H9 (cell line): Measurements from ENCODE around the gene KIF5A. TPM values are rescaled to one million over a fixed set of nuclear protein-coding genes. Genes with fewer than 3 reads are reported as not detected.

ENCODE experiments used
- DNase-seq: peaks from one replicate; pipeline ENCODE4 v3.0.0-alpha.2; 2017
- H2AFZ ChIP-seq: one replicate; pipeline ENCODE4 v1.6.1; 2013; ENCODE audit warnings: mild to moderate bottlenecking, low read length, control low read depth, moderate library complexity
- H2AK5ac ChIP-seq: 2 replicates; pipeline ENCODE4 v1.6.1; 2013; ENCODE audit warnings: low read length, control low read depth, mixed read lengths; ENCODE audit not compliant: insufficient read length
- H2BK120ac ChIP-seq: one replicate; pipeline ENCODE4 v1.6.1; 2013; ENCODE audit warnings: low read depth, mild to moderate bottlenecking, low read length, control low read depth, inconsistent platforms; ENCODE audit not compliant: poor library complexity, severe bottlenecking
- H2BK12ac ChIP-seq: 2 replicates; pipeline ENCODE4 v1.6.1; 2013; ENCODE audit warnings: low read length, control low read depth, mixed read lengths, low read depth; ENCODE audit not compliant: insufficient read length
- H2BK15ac ChIP-seq: 2 replicates; pipeline ENCODE4 v1.6.1; 2013; ENCODE audit warnings: low read depth, low read length, control low read depth
- H2BK20ac ChIP-seq: one replicate; pipeline ENCODE4 v1.6.1; 2013; ENCODE audit warnings: low read depth, mild to moderate bottlenecking, low read length, control low read depth, inconsistent platforms; ENCODE audit not compliant: poor library complexity, severe bottlenecking
- H2BK5ac ChIP-seq: 2 replicates; pipeline ENCODE4 v1.6.1; 2013; ENCODE audit warnings: low read length, control low read depth, mixed read lengths; ENCODE audit not compliant: insufficient read length
- H3K14ac ChIP-seq: 2 replicates; pipeline ENCODE4 v1.6.1; 2013; ENCODE audit warnings: low read length, control low read depth; ENCODE audit not compliant: insufficient read depth
- H3K18ac ChIP-seq: 2 replicates; pipeline ENCODE4 v1.6.1; 2013; ENCODE audit warnings: low read depth, mild to moderate bottlenecking, mixed read lengths, low read length, control low read depth; ENCODE audit not compliant: insufficient read length
- H3K23ac ChIP-seq: 2 replicates; pipeline ENCODE4 v1.6.1; 2013; ENCODE audit warnings: low read length, control low read depth, mixed read lengths, low read depth; ENCODE audit not compliant: insufficient read length
- H3K23me2 ChIP-seq: 2 replicates; pipeline ENCODE4 v1.6.1; 2013; ENCODE audit warnings: low read depth, mild to moderate bottlenecking, mixed read lengths, low read length, control low read depth; ENCODE audit not compliant: insufficient read length, poor library complexity, severe bottlenecking
- H3K27ac ChIP-seq: 2 replicates; pipeline ENCODE4 v1.5.1; 2013; ENCODE audit warnings: low read length, control low read depth, mixed read lengths, low read depth; ENCODE audit not compliant: insufficient read length
- H3K27me3 ChIP-seq: 2 replicates; pipeline ENCODE4 v1.6.1; 2013; ENCODE audit warnings: low read length, control low read depth, inconsistent platforms; ENCODE audit not compliant: insufficient read depth
- H3K4ac ChIP-seq: 2 replicates; pipeline ENCODE4 v1.6.1; 2013; ENCODE audit warnings: low read depth, mild to moderate bottlenecking, control low read depth, inconsistent platforms, low read length, moderate library complexity
- H3K4me1 ChIP-seq: 2 replicates; pipeline ENCODE4 v1.6.1; 2013; ENCODE audit warnings: low read length, control low read depth, inconsistent platforms; ENCODE audit not compliant: insufficient read depth
- H3K4me2 ChIP-seq: 2 replicates; pipeline ENCODE4 v1.6.1; 2013; ENCODE audit warnings: low read length, control low read depth, mixed read lengths; ENCODE audit not compliant: insufficient read length, insufficient read depth
- H3K56ac ChIP-seq: 2 replicates; pipeline ENCODE4 v1.6.1; 2013; ENCODE audit warnings: low read depth, mild to moderate bottlenecking, mixed read lengths, low read length, control low read depth; ENCODE audit not compliant: insufficient read length
- H3K79me1 ChIP-seq: 2 replicates; pipeline ENCODE4 v1.6.1; 2013; ENCODE audit warnings: low read depth, mild to moderate bottlenecking, moderate library complexity, low read length, control low read depth, inconsistent platforms; ENCODE audit not compliant: insufficient read depth, poor library complexity, severe bottlenecking
- H3K79me2 ChIP-seq: 2 replicates; pipeline ENCODE4 v1.6.1; 2013; ENCODE audit warnings: low read length, control low read depth, inconsistent platforms; ENCODE audit not compliant: insufficient read depth
- H3K9ac ChIP-seq: 2 replicates; pipeline ENCODE4 v1.6.1; 2013; ENCODE audit warnings: low read length, control low read depth, mixed read lengths; ENCODE audit not compliant: insufficient read length; ENCODE audit errors: extremely low read depth
- H3K9me3 ChIP-seq: one replicate; pipeline ENCODE4 v1.6.1; 2013; ENCODE audit warnings: low read depth, low read length, inconsistent platforms; ENCODE audit not compliant: control insufficient read depth
- H3T11ph ChIP-seq: one replicate; pipeline ENCODE4 v1.6.1; 2013; ENCODE audit warnings: mild to moderate bottlenecking, low read length, control low read depth, inconsistent platforms
- H4K20me1 ChIP-seq: one replicate; pipeline ENCODE4 v1.6.1; 2013; ENCODE audit not compliant: control insufficient read depth, insufficient read length, insufficient read depth
- H4K5ac ChIP-seq: 2 replicates; pipeline ENCODE4 v1.6.1; 2013; ENCODE audit warnings: low read depth, mild to moderate bottlenecking, mixed read lengths, low read length, control low read depth; ENCODE audit not compliant: insufficient read length
- H4K8ac ChIP-seq: replicated peaks from 2 replicates; pipeline ENCODE4 v1.6.1; 2013; ENCODE audit warnings: low read length, control low read depth, mixed read lengths, low read depth; ENCODE audit not compliant: insufficient read length
- H4K91ac ChIP-seq: 2 replicates; pipeline ENCODE4 v1.6.1; 2013; ENCODE audit warnings: low read depth, mild to moderate bottlenecking, moderate library complexity, mixed read lengths, low read length, control low read depth; ENCODE audit not compliant: insufficient read length
- H3K27ac Mint-ChIP-seq, 3 experiments: 2 replicates in 2 of 3; 3 replicates in 1 of 3; pipeline ENCODE4 v1.8.0; 2020 to 2021; ENCODE audit warnings: mixed read lengths in 3 of 3, mild to moderate bottlenecking in 1 of 3, moderate library complexity in 1 of 3
- H3K27me3 Mint-ChIP-seq: 2 replicates; pipeline ENCODE4 v1.8.0; 2021; ENCODE audit warnings: low read depth, mild to moderate bottlenecking, moderate library complexity, mixed read lengths
- H3K36me3 Mint-ChIP-seq, 3 experiments: 2 replicates in 2 of 3; 3 replicates in 1 of 3; pipeline ENCODE4 v1.8.0; 2020 to 2021; ENCODE audit warnings: low read depth in 3 of 3, mixed read lengths in 3 of 3; ENCODE audit not compliant: insufficient read depth in 1 of 3
- H3K4me1 Mint-ChIP-seq, 2 experiments: 2 replicates each; pipeline ENCODE4 v1.8.0; 2020; ENCODE audit warnings: mixed read lengths in 2 of 2
- H3K4me3 Mint-ChIP-seq, 2 experiments: 2 replicates in 1 of 2; 3 replicates in 1 of 2; pipeline ENCODE4 v1.8.0; 2020 to 2021; ENCODE audit warnings: mild to moderate bottlenecking in 2 of 2, mixed read lengths in 2 of 2, moderate library complexity in 1 of 2
- H3K9me3 Mint-ChIP-seq, 2 experiments: 2 replicates in 1 of 2; 3 replicates in 1 of 2; pipeline ENCODE4 v1.8.0; 2020; ENCODE audit warnings: mild to moderate bottlenecking in 2 of 2, mixed read lengths in 2 of 2, moderate library complexity in 1 of 2
- WGBS: extraction: QIAGEN DNeasy Blood & Tissue Kit; methylation state at CpG from one replicate; pipeline ENCODE4 v1.1.7; 2013; ENCODE audit warnings: missing lambda C conversion rate, low lambda C conversion rate, mixed read lengths; ENCODE audit not compliant: insufficient read length; ENCODE audit errors: extremely low coverage; 5-methylcytosine and 5-hydroxymethylcytosine counted together
- total RNA-seq: library from RNA; stranded (reverse); gene quantifications from 2 replicates; pipeline ENCODE4 v1.2.1, GENCODE V29; 2021
- TF ChIP-seq, protein P1 (sequence below): fragments of 200-600 bp; sonication (generic); conservative IDR thresholded peaks from 3 replicates; pipeline ENCODE4 v1.8.0; 2021; ENCODE audit warnings: antibody characterized with exemption, mild to moderate bottlenecking

The KIF5A gene
- total RNA-seq, 1 experiment from 2014 or later: 18.5 TPM

DNA sequence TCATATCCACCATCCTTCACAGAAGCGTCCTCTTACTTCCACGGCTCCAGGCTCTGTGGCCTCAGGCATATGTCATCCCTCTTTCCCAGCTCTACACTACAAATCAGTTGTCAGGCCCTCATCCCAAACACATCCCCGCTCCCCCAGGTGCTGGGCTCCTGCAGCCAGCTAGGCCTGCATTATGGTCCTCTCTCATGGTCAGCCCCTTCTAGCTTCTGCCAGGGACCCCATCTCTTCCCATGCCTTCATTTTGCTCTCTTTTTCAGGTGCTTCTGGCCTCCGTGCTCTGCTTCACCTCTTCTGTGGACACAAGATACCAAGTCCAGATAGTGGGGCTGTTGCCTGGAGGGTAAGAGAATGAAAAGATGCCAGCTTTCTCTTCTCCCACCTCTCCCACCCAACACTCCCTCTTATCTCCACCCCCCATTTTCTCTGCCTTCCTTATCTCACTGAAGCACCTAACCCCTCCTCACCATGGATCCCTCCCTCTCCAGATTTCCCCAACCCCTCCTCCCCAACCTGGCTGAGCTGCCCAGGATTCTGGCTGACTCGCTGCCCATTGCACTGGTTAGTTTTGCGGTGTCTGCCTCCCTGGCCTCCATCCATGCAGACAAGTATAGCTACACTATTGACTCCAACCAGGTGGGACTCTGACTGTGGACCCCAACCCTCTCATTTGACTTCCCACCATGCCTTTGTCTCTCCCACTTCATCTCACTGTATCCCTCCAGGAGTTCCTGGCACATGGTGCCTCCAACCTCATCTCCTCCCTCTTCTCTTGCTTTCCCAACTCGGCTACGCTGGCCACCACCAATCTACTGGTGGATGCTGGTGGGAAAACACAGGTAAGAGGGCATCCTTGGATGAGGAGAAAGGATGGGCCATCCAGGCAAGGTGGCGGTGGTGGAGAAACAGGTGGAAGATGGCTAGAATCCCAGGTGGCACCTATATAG, 72.7 kb downstream of the KIF5A start:
- H3K4me2 ChIP-seq: peak overlapping the region; percentile 75
- no peak overlapping the region for H3K18ac ChIP-seq
- TF ChIP-seq, protein P1, sequence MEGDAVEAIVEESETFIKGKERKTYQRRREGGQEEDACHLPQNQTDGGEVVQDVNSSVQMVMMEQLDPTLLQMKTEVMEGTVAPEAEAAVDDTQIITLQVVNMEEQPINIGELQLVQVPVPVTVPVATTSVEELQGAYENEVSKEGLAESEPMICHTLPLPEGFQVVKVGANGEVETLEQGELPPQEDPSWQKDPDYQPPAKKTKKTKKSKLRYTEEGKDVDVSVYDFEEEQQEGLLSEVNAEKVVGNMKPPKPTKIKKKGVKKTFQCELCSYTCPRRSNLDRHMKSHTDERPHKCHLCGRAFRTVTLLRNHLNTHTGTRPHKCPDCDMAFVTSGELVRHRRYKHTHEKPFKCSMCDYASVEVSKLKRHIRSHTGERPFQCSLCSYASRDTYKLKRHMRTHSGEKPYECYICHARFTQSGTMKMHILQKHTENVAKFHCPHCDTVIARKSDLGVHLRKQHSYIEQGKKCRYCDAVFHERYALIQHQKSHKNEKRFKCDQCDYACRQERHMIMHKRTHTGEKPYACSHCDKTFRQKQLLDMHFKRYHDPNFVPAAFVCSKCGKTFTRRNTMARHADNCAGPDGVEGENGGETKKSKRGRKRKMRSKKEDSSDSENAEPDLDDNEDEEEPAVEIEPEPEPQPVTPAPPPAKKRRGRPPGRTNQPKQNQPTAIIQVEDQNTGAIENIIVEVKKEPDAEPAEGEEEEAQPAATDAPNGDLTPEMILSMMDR: no peak
- peaks cover 95% of the 10 kb centered on the region for H3K27me3 ChIP-seq
- no peaks in the 10 kb centered on the region for H3K79me1 ChIP-seq
- no peak overlapping the region for H4K5ac ChIP-seq
- no peak overlapping the region for H2AK5ac ChIP-seq
- H2BK20ac ChIP-seq: no peak overlapping the region
- no peak overlapping the region for H2AFZ ChIP-seq
- Mint-ChIP-seq H3K4me3 (peak overlapping the region in 1 of 2 experiments; percentile 83; a peak in 3 of 5 replicates), H3K27ac (no peak overlapping the region), H3K36me3 (peaks cover 0 to 6% (median 0%) of the 10 kb centered on the region in 3 experiments; a peak in 4 of 7 replicates), H3K9me3 (peaks cover 0 to 5% of the 10 kb centered on the region in 2 experiments; a peak in 3 of 5 replicates), H3K4me1 (peaks cover 26 to 40% of the 10 kb centered on the region in 2 experiments), H3K27me3 (peaks cover 98% of the 10 kb centered on the region)
- no peak overlapping the region for H3K23ac ChIP-seq
- H2BK120ac ChIP-seq: no peak overlapping the region
- no peaks in the 10 kb centered on the region for H3K9me3 ChIP-seq
- peaks cover 14% of the 10 kb centered on the region for H3K23me2 ChIP-seq
- no peak overlapping the region for H3K56ac ChIP-seq
- H3K4me1 ChIP-seq: no peaks in the 10 kb centered on the region
- H3K79me2 ChIP-seq: no peaks in the 10 kb centered on the region
- WGBS: no CpG with 5 or more reads among the region's 9 CpGs
- no peaks in the 10 kb centered on the region for H4K20me1 ChIP-seq
- H3K27ac ChIP-seq: no peak overlapping the region
- no peak overlapping the region for H4K91ac ChIP-seq
- no peak overlapping the region for H3K4ac ChIP-seq
- no peak overlapping the region for H3T11ph ChIP-seq
- H2BK5ac ChIP-seq: no peak overlapping the region
- DNase-seq: no peak
- no peak overlapping the region for H2BK12ac ChIP-seq
- no peak overlapping the region for H3K14ac ChIP-seq
- no peak overlapping the region for H4K8ac ChIP-seq
- H2BK15ac ChIP-seq: no peak overlapping the region
- H3K9ac ChIP-seq: no peak overlapping the region
